MM.1S (cell line): ENCODE measurements around the gene ART5.
"Not testable (repeated sequence)": the region's sequence is repeated elsewhere in the genome, so short reads cannot be mapped to it uniquely, and the experiment has no call there.

Experiments
- CTCF ChIP-seq: fragments of 300-600 bp; sonication (generic); IDR thresholded peaks from 2 replicates; pipeline ENCODE4 v1.5.1; 2016; ENCODE audit warnings: antibody characterized with exemption, low read length, mixed read lengths
- EZH2phosphoT487 ChIP-seq: fragments of 300-600 bp; sonication (generic); IDR thresholded peaks from 2 replicates; pipeline ENCODE4 v1.6.1; 2018; ENCODE audit warnings: antibody characterized with exemption, low read length

GRCh38 chr11:3648843-3649242, 7.1 kb upstream of the ART5 start:
- not testable (repeated sequence) for TF ChIP-seq CTCF, EZH2phosphoT487
